Chondrocyte (in vitro differentiated cells): Measurements from ENCODE around the gene MUC3A. TPM values are rescaled to one million over a fixed set of nuclear protein-coding genes. Genes with fewer than 3 reads are reported as not detected.

Experiments used
- DNase-seq: peaks from one replicate; pipeline ENCODE4 v3.0.0; 2021; ENCODE audit warnings: mixed read lengths, low spot score
- H3K27ac Mint-ChIP-seq: one replicate; pipeline ENCODE4 v1.8.0; 2021; ENCODE audit warnings: mild to moderate bottlenecking, moderate library complexity, mixed read lengths; ENCODE audit not compliant: unreplicated experiment
- H3K27me3 Mint-ChIP-seq: 2 replicates; pipeline ENCODE4 v1.8.0; 2021; ENCODE audit warnings: low read depth, mixed read lengths
- H3K36me3 Mint-ChIP-seq: 2 replicates; pipeline ENCODE4 v1.8.0; 2021; ENCODE audit warnings: low read depth, mixed read lengths
- H3K4me1 Mint-ChIP-seq: 2 replicates; pipeline ENCODE4 v1.8.0; 2021; ENCODE audit warnings: low read depth, mild to moderate bottlenecking, mixed read lengths
- H3K4me3 Mint-ChIP-seq: one replicate; pipeline ENCODE4 v1.8.0; 2021; ENCODE audit warnings: mild to moderate bottlenecking, moderate library complexity, mixed read lengths; ENCODE audit not compliant: unreplicated experiment
- H3K9me3 Mint-ChIP-seq: 2 replicates; pipeline ENCODE4 v1.8.0; 2021; ENCODE audit warnings: low read depth, mixed read lengths
- CTCF ChIP-seq: fragments of 200-600 bp; sonication (generic); IDR thresholded peaks from 2 replicates; pipeline ENCODE4 v1.5.0; 2021; ENCODE audit warnings: antibody characterized with exemption, mild to moderate bottlenecking, moderate library complexity
- total RNA-seq: library from RNA; stranded (reverse); gene quantifications from 3 replicates; pipeline ENCODE4 v1.2.1, GENCODE V29; 2021

MUC3A gene
- total RNA-seq, 1 donor from 2014 or later = not detected

GRCh38 chr7:100944138-100944537 lies 5.2 kb upstream of the MUC3A start:
- DNase-seq = no peak
- Mint-ChIP-seq H3K9me3 (peaks cover 9% of the 10 kb centered on the region), H3K4me3 (no peak overlapping the region), H3K36me3 (no peaks in the 10 kb centered on the region), H3K4me1 (no peaks in the 10 kb centered on the region), H3K27me3 (peaks cover 12% of the 10 kb centered on the region), H3K27ac (no peak overlapping the region)
- no peak for TF ChIP-seq CTCF

- H3K9me3 Mint-ChIP-seq = peaks cover 3% of the 10 kb centered on the region
- no peak overlapping the region for H3K4me3 Mint-ChIP-seq
- H3K27ac Mint-ChIP-seq = no peak overlapping the region
- no peak for DNase-seq
- no peak for TF ChIP-seq CTCF
- H3K36me3 Mint-ChIP-seq = no peaks in the 10 kb centered on the region
- peaks cover 23% of the 10 kb centered on the region for H3K27me3 Mint-ChIP-seq
- no peaks in the 10 kb centered on the region for H3K4me1 Mint-ChIP-seq
Measured at GRCh38 chr7:100946111-100946510, 3.2 kb upstream of the MUC3A start.

- no peak for TF ChIP-seq CTCF
- Mint-ChIP-seq H3K27ac (no peak overlapping the region), H3K9me3 (peaks cover 3% of the 10 kb centered on the region), H3K4me3 (no peak overlapping the region), H3K4me1 (no peaks in the 10 kb centered on the region), H3K27me3 (peaks cover 23% of the 10 kb centered on the region), H3K36me3 (no peaks in the 10 kb centered on the region)
- DNase-seq = no peak
Measured at GRCh38 chr7:100946766-100947365, 2.5 kb upstream of the MUC3A start.

GRCh38 chr7:100947792-100948191 lies 1.5 kb upstream of the MUC3A start:
- no peaks in the 10 kb centered on the region for H3K36me3 Mint-ChIP-seq
- peaks cover 17% of the 10 kb centered on the region for H3K27me3 Mint-ChIP-seq
- H3K9me3 Mint-ChIP-seq = peaks cover 3% of the 10 kb centered on the region
- no peak overlapping the region for H3K27ac Mint-ChIP-seq
- no peak overlapping the region for H3K4me3 Mint-ChIP-seq
- no peak for TF ChIP-seq CTCF
- no peaks in the 10 kb centered on the region for H3K4me1 Mint-ChIP-seq
- DNase-seq = no peak

- no peak overlapping the region for H3K27ac Mint-ChIP-seq
- DNase-seq = no peak
- no peaks in the 10 kb centered on the region for H3K9me3 Mint-ChIP-seq
- no peak overlapping the region for H3K4me3 Mint-ChIP-seq
- H3K27me3 Mint-ChIP-seq = peaks cover 14% of the 10 kb centered on the region
- no peaks in the 10 kb centered on the region for H3K36me3 Mint-ChIP-seq
- TF ChIP-seq CTCF = no peak
- H3K4me1 Mint-ChIP-seq = no peaks in the 10 kb centered on the region
Measured at GRCh38 chr7:100949933-100950443, 654 bp downstream of the MUC3A start.
